Ovary (tissue), 3 donors: Measurements from ENCODE around the gene ZNF217.
"Not testable (repeated sequence)": the region's sequence is repeated elsewhere in the genome, so short reads cannot be mapped to it uniquely, and the experiment has no call there.

Source experiments
- EP300 ChIP-seq: sonication (generic); formaldehyde crosslinking; IDR thresholded peaks from one replicate; pipeline ENCODE4 v1.6.1; 2017; ENCODE audit warnings: antibody characterized with exemption
- POLR2A ChIP-seq: fragments of 450-650 bp; IDR thresholded peaks from one replicate; pipeline ENCODE4 v1.6.1; 2017; ENCODE audit warnings: antibody characterized with exemption, mild to moderate bottlenecking, moderate library complexity
- TF ChIP-seq, protein P1 (sequence below), 3 donors: fragments of 450-650 bp in 2 of 3; fragments of 200-600 bp in 1 of 3; IDR thresholded peaks; one replicate each; pipeline versions ENCODE4 v1.5.1 to v1.8.0; 2016 to 2022; ENCODE audit warnings: antibody characterized with exemption in 3 of 3, mild to moderate bottlenecking in 1 of 3
- donor health status: DM: no; HTN: no; CAD: no.

DNA sequence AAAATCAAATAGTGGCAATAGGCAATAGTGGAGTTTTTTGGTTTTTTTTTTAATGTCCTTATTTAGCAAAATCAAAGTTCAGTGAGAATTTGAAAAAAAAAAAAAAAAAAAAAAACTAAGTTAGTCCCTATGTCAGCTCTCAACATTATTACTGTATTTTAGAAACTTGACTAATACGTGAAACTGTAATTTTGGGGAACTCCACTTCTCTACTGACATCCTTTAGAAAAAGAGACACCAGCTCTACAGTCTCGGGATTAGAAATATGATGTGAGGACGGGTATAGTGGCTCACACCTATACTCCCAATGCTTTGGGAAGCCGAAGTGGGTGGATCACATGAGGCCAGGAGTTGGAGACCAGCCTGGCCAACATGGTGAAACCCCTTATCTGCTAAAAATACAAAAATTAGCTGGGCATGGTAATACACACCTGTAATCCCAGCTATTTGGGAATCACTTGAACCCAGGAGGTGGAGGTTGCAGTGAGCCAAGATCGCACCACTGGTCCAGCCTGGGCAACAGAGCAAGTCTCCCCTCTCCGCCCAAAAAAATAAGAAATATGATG, 8.6 kb downstream of the ZNF217 start:
- TF ChIP-seq, protein P1, sequence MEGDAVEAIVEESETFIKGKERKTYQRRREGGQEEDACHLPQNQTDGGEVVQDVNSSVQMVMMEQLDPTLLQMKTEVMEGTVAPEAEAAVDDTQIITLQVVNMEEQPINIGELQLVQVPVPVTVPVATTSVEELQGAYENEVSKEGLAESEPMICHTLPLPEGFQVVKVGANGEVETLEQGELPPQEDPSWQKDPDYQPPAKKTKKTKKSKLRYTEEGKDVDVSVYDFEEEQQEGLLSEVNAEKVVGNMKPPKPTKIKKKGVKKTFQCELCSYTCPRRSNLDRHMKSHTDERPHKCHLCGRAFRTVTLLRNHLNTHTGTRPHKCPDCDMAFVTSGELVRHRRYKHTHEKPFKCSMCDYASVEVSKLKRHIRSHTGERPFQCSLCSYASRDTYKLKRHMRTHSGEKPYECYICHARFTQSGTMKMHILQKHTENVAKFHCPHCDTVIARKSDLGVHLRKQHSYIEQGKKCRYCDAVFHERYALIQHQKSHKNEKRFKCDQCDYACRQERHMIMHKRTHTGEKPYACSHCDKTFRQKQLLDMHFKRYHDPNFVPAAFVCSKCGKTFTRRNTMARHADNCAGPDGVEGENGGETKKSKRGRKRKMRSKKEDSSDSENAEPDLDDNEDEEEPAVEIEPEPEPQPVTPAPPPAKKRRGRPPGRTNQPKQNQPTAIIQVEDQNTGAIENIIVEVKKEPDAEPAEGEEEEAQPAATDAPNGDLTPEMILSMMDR (IDR thresholded peaks at IDR 0.05): not testable (repeated sequence)
- TF ChIP-seq POLR2A, EP300: not testable (repeated sequence)
